Immature natural killer cell (primary cell): Measurements from ENCODE around the gene FBP2. TPM values are rescaled to one million over a fixed set of nuclear protein-coding genes. Genes with fewer than 3 reads are reported as not detected.

Source experiments
- DNase-seq, 3 donors: peaks; one replicate each; pipeline ENCODE4 v3.0.0; 2022; ENCODE audit warnings: mixed read lengths in 1 of 3
- H3K27ac Mint-ChIP-seq, 6 donors: one replicate each; pipeline ENCODE4 v1.8.0; 2020; ENCODE audit warnings: mixed read lengths in 6 of 6, mild to moderate bottlenecking in 5 of 6, inconsistent platforms in 4 of 6, moderate library complexity in 3 of 6
- H3K27me3 Mint-ChIP-seq, 3 donors: one replicate each; pipeline ENCODE4 v1.8.0; 2020 to 2021; ENCODE audit warnings: low read depth in 3 of 3, mild to moderate bottlenecking in 3 of 3, mixed read lengths in 3 of 3, moderate library complexity in 3 of 3, inconsistent platforms in 1 of 3
- H3K36me3 Mint-ChIP-seq, 3 donors: one replicate each; pipeline ENCODE4 v1.8.0; 2020; ENCODE audit warnings: mixed read lengths in 3 of 3, inconsistent platforms in 2 of 3, mild to moderate bottlenecking in 2 of 3
- H3K4me1 Mint-ChIP-seq, 2 donors: one replicate each; pipeline ENCODE4 v1.8.0; 2020; ENCODE audit warnings: inconsistent platforms in 2 of 2, mild to moderate bottlenecking in 2 of 2, mixed read lengths in 2 of 2, moderate library complexity in 1 of 2
- H3K4me3 Mint-ChIP-seq, 5 donors: one replicate each; pipeline ENCODE4 v1.8.0; 2020; ENCODE audit warnings: mild to moderate bottlenecking in 5 of 5, mixed read lengths in 5 of 5, inconsistent platforms in 3 of 5, moderate library complexity in 3 of 5
- H3K9me3 Mint-ChIP-seq, 6 donors: one replicate each; pipeline ENCODE4 v1.8.0; 2020; ENCODE audit warnings: mild to moderate bottlenecking in 6 of 6, mixed read lengths in 6 of 6, inconsistent platforms in 4 of 6, moderate library complexity in 3 of 6
- polyA plus RNA-seq, 3 donors: library from polyadenylated mRNA; unstranded; fragments of 300-500 nt; fragmentation: Illumina TruSeq; gene quantifications; one replicate each; pipeline ENCODE4 v1.2.3, GENCODE V29; 2021

FBP2 gene
- polyA plus RNA-seq, 3 donors from 2014 or later: not detected

DNA sequence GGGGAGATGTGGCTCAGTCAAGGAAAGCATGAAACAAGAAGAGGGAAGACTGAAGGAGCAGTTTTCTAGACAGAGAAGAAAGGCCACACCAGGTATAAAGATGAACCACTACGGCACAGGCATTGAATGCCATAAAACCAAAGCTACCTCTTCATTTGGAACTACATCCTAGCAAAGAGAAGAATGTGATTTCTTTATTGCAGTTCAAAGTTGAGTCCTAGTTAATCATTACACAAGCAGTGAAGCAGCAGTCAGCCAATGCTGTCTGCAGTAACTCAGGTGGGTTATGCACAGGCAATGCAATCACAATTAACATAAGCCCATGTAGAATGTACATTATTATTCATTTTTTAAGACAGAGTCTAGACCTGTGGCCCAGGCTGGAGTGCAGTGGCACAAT, 60.5 kb downstream of the FBP2 start:
- no peak for DNase-seq
- Mint-ChIP-seq H3K9me3 (no peaks in the 10 kb centered on the region), H3K36me3 (no peaks in the 10 kb centered on the region), H3K27me3 (peaks cover 2 to 5% (median 4%) of the 10 kb centered on the region in 3 donors), H3K4me3 (no peak overlapping the region), H3K27ac (no peak overlapping the region), H3K4me1 (no peaks in the 10 kb centered on the region)

DNA sequence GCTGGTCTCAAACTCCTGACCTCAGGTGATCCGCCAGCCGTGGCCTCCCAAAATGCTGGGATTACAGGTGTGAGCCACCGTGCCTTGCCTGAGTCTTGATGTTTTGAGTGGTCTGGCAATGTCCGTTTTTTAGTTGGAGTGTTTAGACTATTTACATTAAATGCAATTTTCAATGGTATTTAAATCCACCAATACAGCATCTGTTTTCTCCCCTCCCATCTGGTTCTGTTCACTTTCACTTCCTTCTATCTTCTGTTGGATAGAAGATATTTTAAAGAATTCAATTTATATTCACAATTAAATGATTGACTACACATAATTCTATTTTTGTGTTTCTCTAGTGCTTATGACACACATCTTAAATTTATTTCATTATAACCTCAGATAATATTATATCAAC, 64.7 kb downstream of the FBP2 start:
- DNase-seq: no peak
- Mint-ChIP-seq H3K9me3 (no peaks in the 10 kb centered on the region), H3K4me3 (no peak overlapping the region), H3K27ac (no peak overlapping the region), H3K4me1 (no peaks in the 10 kb centered on the region), H3K27me3 (peaks cover 2 to 6% (median 5%) of the 10 kb centered on the region in 3 donors), H3K36me3 (no peaks in the 10 kb centered on the region)

DNA sequence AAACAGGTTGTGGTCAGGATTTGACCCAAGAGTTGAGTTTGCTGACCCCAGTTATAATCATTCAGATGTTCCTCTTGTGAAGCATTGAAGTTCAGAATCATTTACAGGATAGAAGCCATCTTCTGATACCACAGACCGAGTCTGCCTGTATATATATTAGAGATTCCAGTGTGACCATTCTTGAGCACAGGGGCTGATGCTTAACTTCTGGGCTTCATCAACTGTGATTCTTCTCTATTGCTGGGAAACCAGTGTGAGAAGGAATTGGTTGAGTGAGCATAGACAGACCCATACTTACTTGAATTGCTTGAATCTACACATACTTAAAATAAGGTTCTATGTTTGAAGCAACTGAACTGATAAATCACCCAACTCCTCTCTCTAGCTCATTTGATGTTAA, 66.7 kb downstream of the FBP2 start:
- no peak overlapping the region for H3K4me3 Mint-ChIP-seq
- no peaks in the 10 kb centered on the region for H3K9me3 Mint-ChIP-seq
- no peak overlapping the region for H3K27ac Mint-ChIP-seq
- no peaks in the 10 kb centered on the region for H3K4me1 Mint-ChIP-seq
- DNase-seq: no peak
- peaks cover 0 to 4% (median 2%) of the 10 kb centered on the region in 3 donors for H3K27me3 Mint-ChIP-seq
- no peaks in the 10 kb centered on the region for H3K36me3 Mint-ChIP-seq

DNA sequence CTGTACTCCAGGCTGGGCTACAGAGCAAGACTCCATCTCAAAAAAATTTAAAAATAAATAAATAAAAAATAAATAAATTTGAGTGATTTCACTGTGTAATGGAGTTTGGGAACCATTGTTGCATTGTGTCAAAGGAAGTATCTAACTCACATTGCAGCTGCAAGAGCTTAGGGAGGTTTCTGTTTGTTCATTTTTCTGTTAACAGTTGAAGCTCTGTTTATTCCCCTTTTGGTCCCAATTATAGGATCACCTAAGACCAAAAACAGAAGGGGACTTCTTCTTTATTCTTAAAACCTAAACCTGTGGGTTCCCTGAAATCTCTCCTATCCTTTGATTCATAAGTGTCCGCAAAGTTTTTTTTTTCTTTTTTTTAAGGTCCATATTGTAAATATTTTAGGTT, 67.4 kb downstream of the FBP2 start:
- DNase-seq: no peak
- H3K27ac Mint-ChIP-seq: no peak overlapping the region
- H3K4me1 Mint-ChIP-seq: no peaks in the 10 kb centered on the region
- H3K27me3 Mint-ChIP-seq: peaks cover 0 to 8% (median 6%) of the 10 kb centered on the region in 3 donors
- H3K4me3 Mint-ChIP-seq: no peak overlapping the region
- H3K36me3 Mint-ChIP-seq: no peaks in the 10 kb centered on the region
- no peaks in the 10 kb centered on the region for H3K9me3 Mint-ChIP-seq

DNA sequence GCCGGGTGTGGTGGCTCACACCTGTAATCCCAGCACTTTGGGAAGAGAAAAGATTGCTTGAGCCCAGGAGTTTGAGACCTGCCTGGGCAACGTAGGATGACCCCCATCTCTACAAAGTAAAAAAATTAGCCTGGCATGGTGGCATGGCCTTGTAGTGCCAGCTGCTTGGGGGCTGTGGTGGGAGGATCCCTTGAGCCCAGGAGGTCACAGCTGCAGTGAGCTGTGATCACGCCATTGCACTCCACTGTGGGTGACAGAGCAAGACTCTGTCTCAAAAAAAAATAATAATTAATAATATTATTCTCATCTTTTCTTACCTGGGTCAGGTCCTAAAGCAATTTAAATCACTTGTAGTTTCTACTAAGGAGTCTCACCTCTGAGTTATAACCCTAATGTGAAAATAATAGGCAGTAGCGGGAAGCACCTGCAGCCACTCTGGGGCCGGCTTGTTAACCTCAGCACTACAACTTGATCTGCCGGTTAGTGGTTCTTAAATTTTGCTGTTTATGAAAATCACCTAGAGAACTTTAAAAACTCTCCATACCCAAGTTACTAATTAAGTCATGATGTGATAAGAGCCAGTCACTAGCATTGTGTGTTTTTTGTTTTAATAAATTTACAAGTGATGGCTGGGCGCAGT, 68.1 kb downstream of the FBP2 start:
- no peaks in the 10 kb centered on the region for H3K9me3 Mint-ChIP-seq
- H3K27me3 Mint-ChIP-seq: peaks cover 0 to 8% (median 7%) of the 10 kb centered on the region in 3 donors
- no peaks in the 10 kb centered on the region for H3K4me1 Mint-ChIP-seq
- no peak overlapping the region for H3K4me3 Mint-ChIP-seq
- H3K27ac Mint-ChIP-seq: no peak overlapping the region
- H3K36me3 Mint-ChIP-seq: no peaks in the 10 kb centered on the region
- no peak for DNase-seq

DNA sequence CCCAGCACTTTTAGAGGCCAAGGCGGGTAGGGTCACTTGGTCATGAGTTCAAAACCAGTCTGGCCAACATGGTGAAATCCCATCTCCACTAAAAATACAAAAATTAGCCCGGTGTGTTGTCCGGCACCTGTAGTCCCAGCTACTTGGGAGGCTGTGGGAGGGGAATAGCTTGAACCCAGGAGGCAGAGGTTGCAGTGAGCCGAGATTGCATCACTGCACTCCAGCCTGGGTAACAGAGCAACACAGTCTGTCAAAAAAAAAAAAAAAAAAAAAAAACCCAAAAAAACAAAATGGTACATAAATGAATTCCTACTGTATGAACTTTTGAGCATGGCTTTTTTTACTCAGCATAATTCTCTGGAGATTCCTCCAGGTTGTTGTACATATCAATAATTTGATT, 76.4 kb downstream of the FBP2 start:
- Mint-ChIP-seq H3K27me3 (peaks cover 0 to 8% (median 5%) of the 10 kb centered on the region in 3 donors), H3K36me3 (no peaks in the 10 kb centered on the region), H3K4me3 (no peak overlapping the region), H3K4me1 (no peaks in the 10 kb centered on the region), H3K27ac (no peak overlapping the region), H3K9me3 (no peaks in the 10 kb centered on the region)
- DNase-seq: no peak

DNA sequence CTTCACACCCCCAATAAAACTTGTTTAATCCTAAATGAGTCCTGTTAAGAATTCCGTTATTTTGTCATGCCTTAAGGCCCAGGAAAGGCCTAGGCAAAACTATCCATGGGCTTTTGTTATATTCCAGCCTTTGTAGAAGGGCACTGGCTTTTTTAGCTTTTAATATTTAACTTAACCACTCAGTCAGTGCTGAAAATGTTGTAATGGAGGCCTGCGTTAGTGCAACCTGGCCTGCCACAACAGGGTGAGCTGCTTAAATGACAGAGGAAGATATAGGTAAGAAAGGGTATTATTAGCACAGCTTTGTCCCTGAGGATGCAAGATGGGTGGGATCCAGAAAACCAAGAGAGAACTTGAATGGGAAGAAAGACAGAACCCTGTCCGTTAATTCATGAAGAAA, 78.9 kb downstream of the FBP2 start:
- DNase-seq: no peak
- H3K4me1 Mint-ChIP-seq: no peaks in the 10 kb centered on the region
- no peak overlapping the region for H3K27ac Mint-ChIP-seq
- no peak overlapping the region for H3K4me3 Mint-ChIP-seq
- H3K27me3 Mint-ChIP-seq: peaks cover 2 to 4% (median 3%) of the 10 kb centered on the region in 3 donors
- no peaks in the 10 kb centered on the region for H3K36me3 Mint-ChIP-seq
- no peaks in the 10 kb centered on the region for H3K9me3 Mint-ChIP-seq

DNA sequence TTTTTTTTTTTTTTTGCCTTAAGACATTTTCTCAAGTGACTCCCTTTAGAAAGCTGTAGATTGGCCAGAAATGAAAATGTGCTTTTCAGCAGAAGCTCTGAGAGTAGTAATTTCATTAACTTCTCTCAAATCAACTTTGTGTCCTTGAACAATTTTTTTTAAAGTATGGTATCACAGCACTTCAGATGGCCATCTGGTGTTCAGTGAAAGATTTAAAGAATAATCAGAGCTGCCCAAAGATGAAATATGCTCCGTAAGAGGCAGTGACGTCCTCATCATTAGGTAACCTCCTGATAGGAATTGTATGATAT, 81.7 kb downstream of the FBP2 start:
- no peak overlapping the region for H3K27ac Mint-ChIP-seq

DNA sequence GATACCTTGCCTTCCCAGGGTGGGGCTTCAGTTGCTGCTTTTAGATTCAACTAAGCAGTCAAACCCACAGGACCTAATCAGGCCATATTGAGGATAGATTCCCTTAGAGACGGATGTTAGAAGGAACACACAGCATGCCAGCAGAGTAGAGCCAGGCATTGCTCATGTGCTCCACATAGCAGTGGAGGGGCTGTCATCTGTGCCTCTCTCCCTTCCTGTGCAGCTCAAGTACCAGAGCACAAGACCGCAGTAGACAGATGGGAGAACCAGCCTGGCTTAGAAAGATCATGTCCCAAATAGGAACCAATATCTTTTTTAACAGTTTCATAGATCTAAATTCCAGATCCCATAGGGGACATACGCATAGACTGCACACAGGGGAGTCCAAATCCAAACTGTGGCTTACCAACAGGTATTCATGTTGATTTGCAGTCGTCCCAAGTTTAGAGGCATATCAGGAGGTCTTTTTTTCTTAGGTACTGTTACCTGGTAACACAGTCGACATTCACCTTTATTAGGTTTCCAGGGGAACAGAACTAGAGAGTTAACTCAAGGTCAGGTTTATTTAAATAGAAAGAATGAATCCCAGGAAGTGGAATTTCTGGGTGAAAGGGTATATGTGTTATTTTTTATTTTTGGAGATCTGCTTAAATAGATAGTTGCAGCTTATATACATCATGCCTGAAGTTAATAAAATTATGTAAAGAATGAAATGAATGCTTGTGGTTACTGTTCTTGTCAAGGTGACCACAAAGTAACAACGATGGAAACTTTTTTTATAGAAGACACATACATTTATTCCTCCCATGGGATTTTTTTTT, 82.3 kb downstream of the FBP2 start:
- DNase-seq: no peak
- Mint-ChIP-seq H3K27me3 (peaks cover 1 to 4% (median 3%) of the 10 kb centered on the region in 3 donors), H3K36me3 (no peaks in the 10 kb centered on the region), H3K4me1 (no peaks in the 10 kb centered on the region), H3K4me3 (no peak overlapping the region), H3K27ac (no peak overlapping the region), H3K9me3 (no peaks in the 10 kb centered on the region)

More for the DNA sequence above, 81.7 kb downstream of the FBP2 start:
- Mint-ChIP-seq H3K36me3 (no peaks in the 10 kb centered on the region), H3K4me1 (no peaks in the 10 kb centered on the region), H3K27me3 (peaks cover 1 to 4% (median 2%) of the 10 kb centered on the region in 3 donors), H3K4me3 (no peak overlapping the region), H3K9me3 (no peaks in the 10 kb centered on the region)
- no peak for DNase-seq

Other genes with a start within 250 kb of the FBP2 start
- not detected for gene PCAT7, start 38.7 kb downstream of the FBP2 start, polyA plus RNA-seq
- 10 to 100 TPM; 17.8 to 25.5 (median 22.0) TPM for gene FBP1, start 45.7 kb upstream of the FBP2 start, polyA plus RNA-seq
- gene AOPEP, start 132.9 kb upstream of the FBP2 start, polyA plus RNA-seq: 1 to 10 TPM; 4.1 to 6.5 (median 5.2) TPM